Activated naive CD4-positive, alpha-beta T cell treated with Interleukin-2 at 50 U/mL for 16 hours (primary cell): ENCODE data around the gene CDKAL1.

Experiments
- DNase-seq: peaks from one replicate; pipeline ENCODE4 v3.0.0-alpha.2; 2020

CDKAL1 gene

GRCh38 chr6:21123507-21124436 is 589.5 kb downstream of the CDKAL1 start:
- no peak for DNase-seq

GRCh38 chr6:21128601-21129000 is 594.3 kb downstream of the CDKAL1 start:
- no peak for DNase-seq

GRCh38 chr6:21131406-21131805 is 597.1 kb downstream of the CDKAL1 start:
- no peak for DNase-seq

DNA sequence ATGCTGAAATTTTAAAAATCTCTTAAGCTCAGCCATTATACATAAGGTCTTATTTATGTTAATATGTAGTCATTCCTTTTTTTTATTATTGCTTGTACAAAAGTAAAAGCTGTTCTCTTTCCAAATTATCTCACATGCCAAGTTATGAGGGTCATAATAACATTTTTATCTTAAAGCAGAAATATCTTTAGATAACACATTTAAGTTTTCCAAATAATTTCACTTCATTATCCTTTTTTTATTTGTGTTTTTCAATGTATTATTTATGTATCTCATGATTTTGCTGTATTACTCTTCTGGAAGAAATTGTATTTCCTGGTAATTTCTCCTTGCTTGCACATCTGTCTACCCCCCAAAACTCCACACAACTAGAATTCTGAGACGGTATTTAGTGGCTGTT is 598.2 kb downstream of the CDKAL1 start:
- DNase-seq, result no peak

DNA sequence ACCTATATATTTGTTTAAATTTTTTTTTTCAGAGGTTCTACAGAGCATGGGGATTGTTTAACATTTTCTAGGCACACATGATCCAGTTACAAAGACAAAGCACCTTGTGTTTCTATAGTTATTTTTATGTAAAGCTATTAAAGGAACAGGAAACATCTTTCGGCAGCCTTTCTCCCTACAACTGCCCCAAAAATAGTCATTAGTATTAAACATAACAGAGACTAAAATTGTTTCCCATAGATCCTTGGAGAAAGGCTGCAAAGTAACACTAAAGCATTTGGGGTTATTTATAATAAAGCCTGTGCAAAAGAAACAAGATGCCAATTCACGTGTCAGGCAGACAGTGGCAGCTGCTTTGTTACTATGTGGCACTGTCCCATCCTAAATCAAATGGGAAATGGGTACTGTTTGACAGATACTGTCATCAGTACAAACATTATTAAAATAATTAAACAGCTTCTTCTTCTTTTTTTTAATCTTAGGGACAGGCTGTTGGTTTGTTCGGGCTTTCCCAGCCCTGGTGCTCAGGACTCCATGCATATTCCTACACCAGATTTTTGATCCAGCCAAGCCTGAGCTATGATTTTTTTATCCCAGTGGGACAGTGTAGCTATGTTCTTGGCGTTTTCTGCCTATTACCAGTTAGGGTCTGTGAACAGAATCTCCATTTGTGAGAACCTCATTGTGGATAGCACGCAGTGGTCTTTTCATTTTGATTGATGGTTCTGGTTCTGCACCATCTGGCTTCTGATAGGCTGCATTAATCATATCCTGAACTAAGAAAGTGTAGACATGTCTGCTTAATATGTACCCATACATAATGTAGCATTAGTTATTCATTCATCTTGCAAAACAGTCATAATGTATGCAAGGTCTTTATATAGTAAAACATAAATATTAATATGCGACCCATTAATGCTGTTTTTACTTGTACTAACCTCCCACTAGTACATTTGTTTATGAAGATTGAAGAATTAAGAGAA is 598.9 kb downstream of the CDKAL1 start:
- no peak for DNase-seq

DNA sequence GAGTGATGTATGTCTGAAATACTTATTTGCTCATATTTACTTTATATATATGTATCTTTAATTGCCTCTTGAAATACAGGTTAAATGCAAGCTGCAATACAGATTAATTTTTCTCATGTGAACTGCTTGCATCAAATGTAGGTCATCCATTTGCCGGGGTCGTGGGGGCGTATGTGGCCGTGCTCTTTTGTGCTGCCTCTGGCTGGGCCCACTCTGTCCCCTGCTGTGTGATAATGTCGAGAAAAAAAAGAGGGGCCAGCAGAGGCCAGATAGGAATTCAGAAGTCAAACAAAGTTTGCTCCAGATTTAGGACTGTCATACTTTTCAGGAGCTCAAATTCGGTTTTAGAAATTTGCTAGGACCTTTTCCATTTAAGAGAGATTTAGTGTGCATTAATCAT is 599.6 kb downstream of the CDKAL1 start:
- DNase-seq, result no peak

DNA sequence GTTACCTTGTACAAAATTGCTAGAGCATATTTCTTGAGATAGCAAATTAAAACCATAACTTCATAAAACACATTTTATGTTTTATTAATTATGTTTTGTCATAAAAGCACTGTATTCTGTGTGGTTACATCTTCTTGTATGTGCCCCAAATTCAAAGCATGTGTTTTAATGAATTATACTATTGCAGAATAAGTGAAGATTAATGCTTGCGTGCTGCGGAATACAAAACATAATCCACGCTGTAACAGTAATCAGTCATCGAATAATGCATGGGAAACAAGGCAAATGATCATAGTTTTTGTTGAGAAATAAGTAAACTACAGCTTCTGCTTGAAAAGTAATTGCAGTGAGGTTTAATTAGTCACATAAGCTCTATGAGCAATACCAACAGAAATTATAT is 600.1 kb downstream of the CDKAL1 start:
- no peak for DNase-seq

DNA sequence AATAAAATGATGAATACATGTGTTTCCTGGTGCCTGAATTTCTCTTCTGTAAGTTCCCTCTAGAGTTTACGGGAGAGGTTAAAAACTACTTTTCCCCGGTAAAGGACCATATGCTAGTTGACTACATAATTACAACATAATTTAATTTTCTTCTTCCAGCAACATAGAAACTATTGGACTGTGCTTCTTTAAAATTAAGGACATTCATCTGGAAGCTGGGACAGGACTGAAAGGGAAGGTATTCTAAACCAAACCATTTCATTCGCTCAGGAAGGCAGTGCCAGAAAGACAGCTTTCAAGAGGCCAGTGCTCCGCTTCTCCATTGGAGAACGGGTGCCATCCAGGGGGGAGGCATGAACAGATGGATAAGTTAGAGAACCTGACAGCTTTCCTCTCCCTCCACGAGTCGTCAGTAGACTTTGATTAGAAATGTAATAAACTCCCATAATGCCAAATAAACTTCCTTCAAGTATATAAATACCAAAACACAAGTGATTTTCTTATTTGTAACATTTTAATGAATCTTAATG is 601.3 kb downstream of the CDKAL1 start:
- no peak for DNase-seq

DNA sequence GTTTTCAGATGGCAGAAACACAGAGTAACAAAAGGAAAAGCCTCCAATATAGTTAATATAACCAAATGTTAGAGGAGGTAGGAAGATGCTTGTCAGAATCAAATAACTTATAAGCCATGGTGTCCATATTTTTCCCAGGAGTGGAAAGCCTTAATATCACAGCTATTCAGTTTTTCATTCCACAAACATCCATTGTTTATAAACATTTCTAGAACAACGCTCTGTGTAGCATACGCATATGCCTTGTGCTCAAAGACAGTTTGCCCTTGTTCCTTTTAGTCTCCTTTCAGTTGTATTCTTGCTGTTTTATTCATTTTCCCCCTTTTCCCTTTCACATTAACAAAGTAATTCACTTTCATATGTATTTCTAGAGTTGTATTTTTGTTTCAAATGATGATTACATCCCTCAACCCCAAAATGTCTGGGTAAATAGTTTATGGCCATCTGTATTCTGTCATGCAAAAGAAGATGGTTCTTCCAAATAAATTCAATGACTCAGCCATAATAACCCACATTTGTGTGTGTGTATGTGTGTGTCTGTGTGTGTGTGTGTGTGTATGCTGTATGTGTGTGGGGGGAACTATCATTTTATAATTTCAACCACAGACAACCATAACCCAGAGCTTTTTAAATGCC is 603.6 kb downstream of the CDKAL1 start:
- no peak for DNase-seq

DNA sequence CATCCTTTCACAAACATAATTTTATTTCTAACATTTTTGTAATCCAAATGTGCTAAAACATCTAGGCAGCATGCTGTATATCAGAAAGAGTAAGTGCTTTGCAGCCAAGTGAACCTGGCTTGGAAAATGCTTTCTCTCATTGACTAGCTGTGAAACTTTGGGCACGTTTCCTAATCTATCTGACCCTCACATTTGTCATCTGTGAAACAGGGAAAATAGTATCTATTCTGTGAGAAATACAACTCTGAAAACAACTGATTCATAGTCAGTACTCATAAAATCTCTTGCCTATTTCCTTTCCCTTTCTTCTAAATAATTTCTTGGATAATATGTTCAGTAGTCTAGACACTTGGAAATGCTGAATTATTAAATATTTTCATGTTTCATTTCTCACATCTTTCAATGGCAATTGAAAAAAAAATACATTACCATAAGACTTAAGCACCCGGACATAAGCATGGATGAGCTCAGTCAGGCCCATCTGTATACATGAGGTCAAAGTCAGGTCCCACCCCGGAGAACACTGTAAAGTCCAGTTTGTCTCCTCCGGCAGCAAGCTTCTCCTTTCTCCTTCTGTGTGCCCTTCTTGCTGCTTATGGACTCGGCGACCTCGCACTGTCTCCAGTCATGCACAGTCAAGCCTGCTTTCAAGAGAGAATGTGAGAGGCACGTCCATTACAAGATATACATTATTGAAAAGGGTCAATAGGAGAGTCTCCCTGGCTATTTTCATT is 604.2 kb downstream of the CDKAL1 start:
- DNase-seq, result no peak

- no peak for DNase-seq
Observed at GRCh38 chr6:21140966-21141365, 606.7 kb downstream of the CDKAL1 start.

DNA sequence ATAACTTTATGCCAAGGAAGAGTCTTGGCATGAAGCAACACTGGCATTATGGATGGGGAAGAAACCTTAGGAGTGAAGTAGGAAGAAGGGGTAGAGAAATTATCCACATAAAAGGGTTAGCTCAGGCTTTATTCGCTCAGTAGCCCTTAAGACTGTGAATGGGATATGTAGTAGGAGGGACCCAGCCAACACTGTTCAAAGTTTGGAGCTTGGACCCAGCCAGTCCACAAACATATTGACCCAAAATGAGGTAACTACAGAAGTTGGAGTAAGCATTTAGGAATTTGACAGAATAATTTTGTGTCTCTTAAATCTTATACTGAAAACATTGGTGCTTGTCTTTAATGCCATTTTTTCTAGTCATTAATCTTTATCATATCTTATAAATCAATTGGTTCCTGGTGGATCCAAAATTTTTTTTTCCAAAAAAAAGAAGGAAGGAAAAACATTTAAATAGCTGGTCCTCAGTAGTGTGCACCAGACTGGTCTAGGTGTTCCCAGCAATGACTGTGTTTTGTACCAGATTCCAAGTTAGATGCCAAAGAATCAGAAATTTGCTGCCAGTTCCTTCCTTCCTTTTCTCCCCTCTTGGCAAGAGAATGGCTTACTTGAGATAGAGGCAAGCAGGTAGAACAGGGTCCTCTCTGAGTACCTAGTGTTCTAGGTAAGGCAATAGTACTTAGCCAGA is 607.5 kb downstream of the CDKAL1 start:
- DNase-seq, result no peak

- DNase-seq, result no peak
Observed at GRCh38 chr6:21142741-21143140, 608.5 kb downstream of the CDKAL1 start.

DNA sequence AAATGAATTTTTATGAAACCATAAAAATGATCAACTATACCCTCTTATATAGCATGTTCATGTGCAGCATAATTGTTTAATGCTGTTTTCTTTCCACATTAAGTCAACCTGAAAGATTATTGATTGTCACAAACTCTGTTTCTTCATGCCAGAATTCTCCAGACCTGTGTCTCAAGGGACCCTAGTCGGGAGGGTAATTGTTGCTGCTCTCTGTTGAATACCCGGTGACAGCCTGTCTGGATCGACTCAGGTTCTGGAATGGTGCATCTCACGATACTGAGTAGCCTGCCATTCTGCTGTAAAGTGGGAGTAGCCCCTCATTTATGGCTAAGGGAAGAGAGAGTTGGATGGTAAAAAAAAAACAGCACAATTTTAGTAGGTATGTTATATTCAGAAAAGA is 609.4 kb downstream of the CDKAL1 start:
- no peak for DNase-seq

DNA sequence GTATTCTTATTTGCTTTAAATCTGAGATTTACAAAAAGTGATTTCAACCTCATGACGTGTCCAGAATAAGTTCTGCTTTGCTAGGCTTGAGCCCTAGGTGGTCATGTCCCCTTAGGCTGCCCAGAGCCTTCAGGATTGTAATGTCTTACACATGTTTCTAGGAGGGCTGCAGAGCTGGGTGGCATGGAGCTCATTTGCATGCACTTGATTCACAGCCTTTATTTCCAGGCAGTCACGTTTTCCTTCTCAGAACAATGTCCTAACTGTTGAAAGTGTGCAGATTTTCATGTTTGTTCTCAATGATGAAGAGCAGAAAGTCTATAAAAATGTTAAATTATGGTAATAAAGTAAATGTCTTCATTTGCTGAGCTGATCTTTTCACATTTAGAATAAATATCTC is 610.7 kb downstream of the CDKAL1 start:
- DNase-seq, result no peak

- no peak for DNase-seq
Observed at GRCh38 chr6:21147995-21148394, 613.7 kb downstream of the CDKAL1 start.

DNA sequence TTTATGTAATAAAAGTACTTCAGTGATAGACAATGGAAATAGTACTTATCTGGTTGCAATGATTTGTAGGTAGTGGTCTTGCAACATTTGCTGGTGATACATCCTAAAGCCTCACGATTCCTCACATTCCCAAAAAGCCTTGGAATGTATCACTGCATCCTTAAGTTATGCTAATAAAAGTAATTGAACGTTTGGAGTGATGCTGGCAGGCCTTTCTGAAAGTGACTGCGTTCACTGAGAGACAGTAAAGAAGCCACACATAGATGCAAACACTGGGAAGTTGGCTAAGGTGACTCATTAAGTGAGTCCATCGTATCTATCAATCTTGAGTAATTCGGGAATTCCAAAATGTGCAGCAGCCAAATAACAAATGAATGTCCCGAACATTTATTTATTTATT is 615.2 kb downstream of the CDKAL1 start:
- DNase-seq, result no peak

- no peak for DNase-seq
Observed at GRCh38 chr6:21150667-21151066, 616.4 kb downstream of the CDKAL1 start.

DNA sequence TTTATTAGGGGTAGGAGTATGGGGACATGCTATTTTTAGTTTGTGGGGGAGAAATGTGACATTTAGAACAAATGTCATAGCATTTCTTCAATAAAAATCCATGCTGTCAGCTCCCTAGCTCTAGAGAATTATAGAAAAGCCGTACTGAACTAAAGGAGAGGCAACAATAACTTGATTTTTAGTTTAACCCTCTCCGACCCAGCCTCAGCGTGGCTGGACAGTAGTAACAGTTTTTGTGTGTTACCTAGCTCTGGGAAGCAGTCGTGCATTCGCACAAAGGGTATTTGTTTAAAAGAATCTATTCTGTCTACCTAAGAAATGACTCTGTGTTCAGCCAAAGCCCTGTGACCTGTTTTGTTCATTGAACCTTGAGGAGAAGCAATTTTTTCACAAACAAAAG is 616.9 kb downstream of the CDKAL1 start:
- DNase-seq, result no peak

GRCh38 chr6:21151530-21151929 is 617.3 kb downstream of the CDKAL1 start:
- DNase-seq, result no peak

DNA sequence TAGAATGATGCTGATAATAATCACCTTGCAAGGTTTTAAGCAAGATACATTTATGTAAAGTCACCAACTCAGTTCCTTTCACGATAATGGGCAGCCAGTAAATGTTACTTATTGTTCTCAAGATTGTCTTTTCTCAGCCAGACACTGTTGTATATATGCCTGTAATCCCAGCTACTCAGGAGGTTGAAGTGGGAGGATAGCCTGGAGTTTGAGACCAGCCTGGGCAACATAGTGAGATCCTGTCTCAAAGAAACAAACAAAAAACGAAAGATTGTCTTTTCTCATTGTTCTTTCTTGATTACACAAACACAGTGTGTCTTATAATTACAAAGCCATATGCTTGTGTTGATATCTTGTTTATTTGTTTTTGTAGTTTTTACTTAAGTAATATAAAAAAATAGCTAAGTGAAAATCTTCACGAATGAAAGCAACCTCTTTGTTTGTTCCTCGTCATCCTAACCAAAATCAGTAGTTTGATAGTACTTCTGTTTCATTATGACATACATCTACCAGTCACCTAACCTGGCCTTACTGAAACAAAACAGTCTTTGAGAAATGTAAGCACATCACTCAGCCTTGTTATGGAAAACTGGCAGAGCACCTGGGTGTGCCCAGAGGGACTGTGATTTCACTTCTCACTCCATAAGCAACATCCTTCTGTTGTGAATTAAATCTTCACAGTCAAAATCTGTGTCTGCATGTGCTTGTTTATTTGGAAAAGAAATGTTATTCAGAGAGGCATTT is 623.1 kb downstream of the CDKAL1 start:
- DNase-seq, result no peak
